H1 (cell line): ENCODE results near the gene ORC6. TPM values are rescaled to one million over a fixed set of nuclear protein-coding genes. Genes with fewer than 3 reads are reported as not detected.

Source experiments
- CTCF ChIA-PET: fragments of 300-600 bp; sonication (Branson Sonifier 250); formaldehyde crosslinking; loops from one replicate; lab custom pipeline; 2021; ENCODE audit not compliant: partially characterized antibody; lab: Charles Lee
- POLR2A ChIA-PET: fragments of 300-600 bp; sonication (Branson Sonifier 250); formaldehyde crosslinking; loops from one replicate; lab custom pipeline; 2021; ENCODE audit warnings: inconsistent platforms; ENCODE audit not compliant: partially characterized antibody; lab: Charles Lee
- DNase-seq, 2 experiments: peaks; one replicate each; pipeline versions ENCODE4 v3.0.0 to v3.0.0-alpha.2; 2010 to 2022; ENCODE audit warnings: low spot score in 2 of 2, low read depth in 1 of 2, mixed read lengths in 1 of 2
- FAIRE-seq: peaks from 2 replicates; lab custom pipeline; 2011; peaks lifted over from hg19 to GRCh38; lab: Jason Lieb, UNC
- H2AFZ ChIP-seq: 2 replicates; pipeline ENCODE4 v1.8.1; 2012; ENCODE audit warnings: low read length, inconsistent platforms
- H2AK5ac ChIP-seq: 2 replicates; pipeline ENCODE4 v1.6.1; 2013; ENCODE audit warnings: low read depth, low read length
- H2BK120ac ChIP-seq: replicated peaks from 2 replicates; pipeline ENCODE3; 2013; ENCODE audit warnings: low read depth, low read length, inconsistent platforms
- H2BK12ac ChIP-seq: 2 replicates; pipeline ENCODE4 v1.6.1; 2013; ENCODE audit warnings: low read depth, low read length
- H2BK15ac ChIP-seq: 2 replicates; pipeline ENCODE4 v1.6.1; 2013; ENCODE audit warnings: low read length
- H2BK20ac ChIP-seq: 2 replicates; pipeline ENCODE4 v1.6.1; 2013; ENCODE audit warnings: low read length
- H2BK5ac ChIP-seq: 2 replicates; pipeline ENCODE4 v1.6.1; 2013; ENCODE audit warnings: low read depth, low read length
- H3K14ac ChIP-seq: 2 replicates; pipeline ENCODE4 v1.6.1; 2013; ENCODE audit warnings: inconsistent platforms; ENCODE audit not compliant: insufficient read length
- H3K18ac ChIP-seq: 2 replicates; pipeline ENCODE4 v1.6.1; 2013; ENCODE audit warnings: low read length; ENCODE audit errors: extremely low read depth
- H3K23ac ChIP-seq: 2 replicates; pipeline ENCODE4 v1.6.1; 2013; ENCODE audit warnings: inconsistent platforms; ENCODE audit not compliant: insufficient read length
- H3K23me2 ChIP-seq: 2 replicates; pipeline ENCODE4 v1.6.1; 2013; ENCODE audit warnings: low read depth, low read length
- H3K27ac ChIP-seq: 2 replicates; pipeline ENCODE4 v1.6.1; 2011; ENCODE audit warnings: low read depth, low read length, inconsistent platforms
- H3K27me3 ChIP-seq, 4 experiments: replicated peaks in 1 of 4; 1 replicate in 1 of 4; 2 replicates in 3 of 4; pipeline versions ENCODE4 v1.6.1 to v1.8.1; 2011 to 2013; ENCODE audit warnings: low read length in 3 of 4, mild to moderate bottlenecking in 3 of 4, inconsistent platforms in 2 of 4, mixed read lengths in 2 of 4, moderate library complexity in 1 of 4; ENCODE audit not compliant: control insufficient read depth in 3 of 4, insufficient read depth in 3 of 4; ENCODE audit errors: extremely low read depth in 1 of 4
- H3K36me3 ChIP-seq, 4 experiments: 2 replicates each; pipeline versions ENCODE4 v1.6.1 to v1.8.1; 2011 to 2013; ENCODE audit warnings: mild to moderate bottlenecking in 4 of 4, low read length in 3 of 4, moderate library complexity in 2 of 4, control low read depth in 1 of 4, inconsistent platforms in 1 of 4; ENCODE audit not compliant: insufficient read depth in 4 of 4, control insufficient read depth in 2 of 4
- H3K4ac ChIP-seq: replicated peaks from 2 replicates; pipeline ENCODE3; 2013; ENCODE audit warnings: low read length, low read depth, mixed read lengths, inconsistent platforms; ENCODE audit not compliant: insufficient read length
- H3K4me1 ChIP-seq, 4 experiments: replicated peaks in 1 of 4; 1 replicate in 1 of 4; 2 replicates in 3 of 4; pipeline versions ENCODE4 v1.6.1 to v1.8.1; 2011 to 2013; ENCODE audit warnings: low read length in 3 of 4, inconsistent platforms in 2 of 4, mixed read lengths in 1 of 4; ENCODE audit not compliant: insufficient read depth in 4 of 4, control insufficient read depth in 3 of 4
- H3K4me2 ChIP-seq, 2 experiments: 2 replicates each; pipeline versions ENCODE4 v1.6.1 to v1.8.1; 2011 to 2013; ENCODE audit warnings: low read depth in 2 of 2, low read length in 2 of 2, control low read depth in 1 of 2, inconsistent platforms in 1 of 2, mild to moderate bottlenecking in 1 of 2; ENCODE audit not compliant: insufficient read depth in 1 of 2
- H3K4me3 ChIP-seq, 4 experiments: fragments of 200-600, 300-600 bp in 1 of 4; sonication (generic), shearing (Covaris generic), sonication (Bioruptor Twin) in 1 of 4; 2 replicates each; pipeline versions ENCODE4 v1.5.1 to v1.8.1; 2011 to 2016; ENCODE audit warnings: low read length in 4 of 4, low read depth in 3 of 4, control low read depth in 2 of 4, inconsistent platforms in 2 of 4, mild to moderate bottlenecking in 2 of 4, mixed read lengths in 1 of 4, moderate library complexity in 1 of 4; ENCODE audit not compliant: insufficient read depth in 2 of 4; ENCODE audit errors: extremely low read depth in 1 of 4
- H3K56ac ChIP-seq: replicated peaks from 2 replicates; pipeline ENCODE3; 2013; ENCODE audit warnings: low read depth, mild to moderate bottlenecking, mixed read lengths, low read length, inconsistent platforms; ENCODE audit not compliant: insufficient read length
- H3K79me1 ChIP-seq: 2 replicates; pipeline ENCODE4 v1.6.1; 2013; ENCODE audit warnings: low read depth, low read length, control low read depth
- H3K79me2 ChIP-seq, 2 experiments: 2 replicates each; pipeline versions ENCODE4 v1.6.1 to v1.8.1; 2012 to 2013; ENCODE audit warnings: low read length in 2 of 2, mild to moderate bottlenecking in 2 of 2, inconsistent platforms in 1 of 2; ENCODE audit not compliant: insufficient read depth in 2 of 2, control insufficient read depth in 1 of 2
- H3K9ac ChIP-seq, 4 experiments: replicated peaks in 1 of 4; 1 replicate in 1 of 4; 2 replicates in 3 of 4; pipeline versions ENCODE4 v1.6.1 to v1.8.1; 2011 to 2013; ENCODE audit warnings: low read depth in 3 of 4, low read length in 3 of 4, control low read depth in 2 of 4, mild to moderate bottlenecking in 2 of 4, moderate library complexity in 2 of 4, inconsistent platforms in 1 of 4; ENCODE audit errors: extremely low read depth in 1 of 4
- H3K9me3 ChIP-seq, 2 experiments: 2 replicates each; pipeline versions ENCODE4 v1.6.1 to v1.8.1; 2012 to 2013; ENCODE audit warnings: mild to moderate bottlenecking in 2 of 2, moderate library complexity in 2 of 2, control low read depth in 1 of 2, inconsistent platforms in 1 of 2, low read depth in 1 of 2, low read length in 1 of 2, mixed read lengths in 1 of 2; ENCODE audit not compliant: insufficient read depth in 2 of 2
- H4K20me1 ChIP-seq, 2 experiments: replicated peaks in 1 of 2; 2 replicates each; pipeline versions ENCODE3 to v1.8.1; 2011 to 2013; ENCODE audit warnings: inconsistent platforms in 2 of 2, low read length in 2 of 2, mild to moderate bottlenecking in 1 of 2; ENCODE audit not compliant: insufficient read depth in 2 of 2, control insufficient read depth in 1 of 2
- H4K5ac ChIP-seq: 2 replicates; pipeline ENCODE4 v1.6.1; 2013; ENCODE audit warnings: low read length, low read depth, mixed read lengths, inconsistent platforms; ENCODE audit not compliant: insufficient read length
- H4K8ac ChIP-seq: 2 replicates; pipeline ENCODE4 v1.8.0; 2013; ENCODE audit warnings: mild to moderate bottlenecking, moderate library complexity, low read length, inconsistent platforms; ENCODE audit not compliant: insufficient read depth; ENCODE audit errors: extremely low read depth
- H4K91ac ChIP-seq: replicated peaks from 2 replicates; pipeline ENCODE3; 2013; ENCODE audit warnings: low read length, mixed read lengths, inconsistent platforms; ENCODE audit not compliant: insufficient read length
- ATF3 ChIP-seq: IDR thresholded peaks from 2 replicates; pipeline ENCODE4 v1.6.1; 2011; ENCODE audit warnings: low read depth, mild to moderate bottlenecking, low read length; ENCODE audit not compliant: insufficient read depth
- BCL11A ChIP-seq, 2 experiments: IDR thresholded peaks; one replicate each; pipeline ENCODE4 v1.6.1; 2011; ENCODE audit warnings: low read depth in 2 of 2, low read length in 2 of 2, mild to moderate bottlenecking in 2 of 2
- BRCA1 ChIP-seq: IDR thresholded peaks from 2 replicates; pipeline ENCODE4 v1.6.1; 2012; ENCODE audit warnings: low read depth, low read length, improper control_type of control experiment
- GTF2F1 ChIP-seq: IDR thresholded peaks from 2 replicates; pipeline ENCODE4 v1.6.1; 2012; ENCODE audit warnings: low read depth, low read length, improper control_type of control experiment, borderline replicate concordance
- HDAC2 ChIP-seq, 2 experiments: fragments of 300-600 bp in 1 of 2; sonication (generic) in 1 of 2; IDR thresholded peaks; 2 replicates each; pipeline ENCODE4 v1.6.1; 2011 to 2012; ENCODE audit warnings: low read depth in 2 of 2, low read length in 2 of 2, mild to moderate bottlenecking in 2 of 2, moderate library complexity in 2 of 2, borderline replicate concordance in 1 of 2, inconsistent platforms in 1 of 2
- HDAC6 ChIP-seq: IDR thresholded peaks from one replicate; pipeline ENCODE4 v1.7.1; 2012; ENCODE audit warnings: low read depth, mild to moderate bottlenecking, inconsistent platforms, low read length, moderate library complexity
- KDM1A ChIP-seq: fragments of 200-600, 300-600 bp; sonication (generic); IDR thresholded peaks from 2 replicates; pipeline ENCODE4 v1.7.1; 2016; ENCODE audit warnings: mild to moderate bottlenecking, low read length, borderline replicate concordance
- MAX ChIP-seq: IDR thresholded peaks from 2 replicates; pipeline ENCODE4 v1.6.1; 2012; ENCODE audit warnings: inconsistent platforms
- NRF1 ChIP-seq: IDR thresholded peaks from 2 replicates; pipeline ENCODE4 v1.6.1; 2011; ENCODE audit warnings: mild to moderate bottlenecking, low read depth, low read length, improper control_type of control experiment
- PHF8 ChIP-seq: fragments of 200-600 bp; sonication (generic); conservative IDR thresholded peaks from 2 replicates; pipeline ENCODE4 v1.7.1; 2012; ENCODE audit warnings: low read depth, mild to moderate bottlenecking, inconsistent platforms, low read length, moderate library complexity
- POU5F1 ChIP-seq: IDR thresholded peaks from 2 replicates; pipeline ENCODE4 v1.6.1; 2011; ENCODE audit warnings: low read depth, mild to moderate bottlenecking, low read length, moderate library complexity
- SIN3A ChIP-seq, 2 experiments: IDR thresholded peaks in 1 of 2; conservative IDR thresholded peaks in 1 of 2; 2 replicates each; pipeline ENCODE4 v1.6.1; 2011 to 2012; ENCODE audit warnings: low read length in 2 of 2, improper control_type of control experiment in 1 of 2, low read depth in 1 of 2, mild to moderate bottlenecking in 1 of 2
- ZNF274 ChIP-seq: IDR thresholded peaks from 2 replicates; pipeline ENCODE4 v1.7.0; 2012; ENCODE audit warnings: low read length, borderline replicate concordance; ENCODE audit errors: extremely low read depth
- WGBS, 2 experiments: shearing (Covaris generic) in 1 of 2; methylation state at CpG; one replicate each; pipeline versions ENCODE4 v1.1.6 to v1.1.7; 2013 to 2015; ENCODE audit warnings: low lambda C conversion rate in 2 of 2, mixed read lengths in 2 of 2, inconsistent platforms in 1 of 2, low coverage in 1 of 2, missing lambda C conversion rate in 1 of 2; ENCODE audit not compliant: insufficient replicate concordance in 2 of 2, insufficient coverage in 1 of 2, insufficient read length in 1 of 2; ENCODE audit errors: extremely low coverage in 1 of 2, missing lambda C conversion rate in 1 of 2; 5-methylcytosine and 5-hydroxymethylcytosine counted together
- polyA plus RNA-seq, 7 experiments: library from polyadenylated mRNA; depleted of rRNA in 3 of 7; stranded (reverse) in 5 of 7; unstranded in 2 of 7; fragments of >200 nt in 5 of 7; fragments of 200-250 nt in 2 of 7; gene quantifications; 1 replicate in 5 of 7; 2 replicates in 1 of 7; 4 replicates in 1 of 7; pipeline versions ENCODE4 v1.2.1 to v1.2.3, GENCODE V29; 2011 to 2013; ENCODE audit warnings: missing spikeins in 2 of 7, mixed read lengths in 2 of 7
- total RNA-seq: library from RNA; stranded (reverse); fragmentation: NEBNext Ultra II Directional; extraction: Animal tissue kit (Norgen Biotek cat#: 25700); gene quantifications from 2 replicates; pipeline ENCODE4 v1.2.1, GENCODE V29; 2021

The ORC6 gene
- total and polyA plus RNA-seq, 2 of the 8 experiments (the other 6 are each of a cell fraction or from before 2014, with no cell fraction given): 41.8 to 67.4 TPM

DNA sequence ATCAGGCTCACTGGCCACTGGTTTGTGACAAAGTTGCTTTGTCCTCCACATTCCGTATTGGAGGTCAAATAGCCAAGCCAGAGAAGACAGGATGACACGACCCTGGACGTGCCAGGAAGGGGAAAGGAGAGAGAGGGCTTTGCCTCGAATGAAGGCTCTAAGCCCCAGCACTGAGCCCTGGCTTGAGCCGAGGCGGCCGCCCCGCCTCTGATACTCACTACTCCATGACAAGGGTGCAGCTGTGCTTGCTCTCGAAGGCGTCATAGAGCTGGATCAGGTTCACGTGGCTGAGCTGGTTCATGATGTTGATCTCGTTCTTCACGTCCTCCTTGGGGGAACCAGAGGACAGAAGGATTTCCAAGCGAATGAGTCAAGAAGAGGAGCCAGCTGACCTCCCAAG is 39.3 kb downstream of the ORC6 start:
- H3K14ac ChIP-seq: no peak overlapping the region
- no peaks in the 10 kb centered on the region for H3K36me3 ChIP-seq
- H2BK20ac ChIP-seq: no peak overlapping the region
- no peak overlapping the region for H3K9ac ChIP-seq
- H2AFZ ChIP-seq: no peak overlapping the region
- H3K56ac ChIP-seq: no peak overlapping the region
- no peak overlapping the region for H4K8ac ChIP-seq
- H3K79me2 ChIP-seq: no peaks in the 10 kb centered on the region
- DNase-seq (no peak), FAIRE-seq (no peak)
- no peaks in the 10 kb centered on the region for H3K23me2 ChIP-seq
- H2BK15ac ChIP-seq: no peak overlapping the region
- H2BK5ac ChIP-seq: no peak overlapping the region
- no peaks in the 10 kb centered on the region for H3K27me3 ChIP-seq
- H3K4ac ChIP-seq: no peak overlapping the region
- no peak overlapping the region for H3K27ac ChIP-seq
- no peaks in the 10 kb centered on the region for H3K79me1 ChIP-seq
- 0 out of 4 replicates have a peak, but pooled peaks cover 0 to 2% of the 10 kb centered on the region in 2 experiments for H3K9me3 ChIP-seq
- CTCF ChIA-PET: interaction anchor here (1.3 to 1.5 kb wide), 2 partner anchors 8 to 29 kb away, joined by 3 to 4 read pairs; no protein-coding TSS in a partner anchor
- H3K4me3 ChIP-seq: no peak overlapping the region
- no peak overlapping the region for H2BK120ac ChIP-seq
- H4K5ac ChIP-seq: no peak overlapping the region
- 91% methylated on average over 14 of the region's 14 CpGs; no CpG with 5 or more reads in 1 of the 2 experiments for WGBS, 2 experiments
- H4K91ac ChIP-seq: no peak overlapping the region
- H3K4me2 ChIP-seq: no peak overlapping the region
- H3K18ac ChIP-seq: no peak overlapping the region
- H2BK12ac ChIP-seq: no peak overlapping the region
- no peaks in the 10 kb centered on the region for H4K20me1 ChIP-seq
- H2AK5ac ChIP-seq: no peak overlapping the region
- POLR2A ChIA-PET: interaction anchor here (1.2 to 1.4 kb wide), 3 partner anchors 28 to 42 kb away, joined by 3 to 4 read pairs (median 3); partner anchors contain the start of gene ORC6
- H3K23ac ChIP-seq: no peak overlapping the region
- H3K4me1 ChIP-seq: no peaks in the 10 kb centered on the region
- no peak for TF ChIP-seq ZNF274
- no peak for TF ChIP-seq ATF3
- no peak for TF ChIP-seq BCL11A (IDR thresholded peaks at IDR 0.05; ENCODE audit: low read depth in 2 of 2, low read length in 2 of 2)
- TF ChIP-seq GTF2F1: no peak
- TF ChIP-seq BRCA1: no peak
- no peak for TF ChIP-seq KDM1A
- no peak for TF ChIP-seq NRF1
- TF ChIP-seq POU5F1: no peak
- no peak for TF ChIP-seq HDAC6
- TF ChIP-seq PHF8: no peak
- TF ChIP-seq SIN3A (conservative IDR thresholded peaks at IDR 0.05 in 1 of 2, IDR thresholded peaks at IDR 0.05 in 1 of 2; ENCODE audit: low read depth in 1 of 2, low read length in 2 of 2): no peak
- TF ChIP-seq MAX: no peak
- no peak for TF ChIP-seq HDAC2 (IDR thresholded peaks at IDR 0.05; ENCODE audit: borderline replicate concordance in 1 of 2, low read depth in 2 of 2, low read length in 2 of 2)
